Smooth muscle cell (in vitro differentiated cells): ENCODE data around the gene ANAPC15. TPM values are rescaled to one million over a fixed set of nuclear protein-coding genes. Genes with fewer than 3 reads are reported as not detected.

Experiments
- DNase-seq: peaks from one replicate; lab custom pipeline; 2025; ENCODE audit not compliant: unreplicated experiment; lab: John Stamatoyannopoulos, UW
- H2AFZ ChIP-seq: fragments of 200-600 bp; sonication (generic); 2 replicates; pipeline ENCODE4 v1.6.0; 2016; ENCODE audit warnings: antibody characterized with exemption, low read depth, mild to moderate bottlenecking
- H3F3A ChIP-seq: fragments of 200-600 bp; sonication (generic); 2 replicates; pipeline ENCODE4 v1.6.0; 2017; ENCODE audit warnings: antibody characterized with exemption, low read depth
- H3K27ac ChIP-seq: fragments of 200-600 bp; sonication (generic); 2 replicates; pipeline ENCODE4 v1.5.1; 2016; ENCODE audit warnings: low read depth, mild to moderate bottlenecking
- H3K27me3 ChIP-seq: fragments of 200-600 bp; sonication (generic); 2 replicates; pipeline ENCODE4 v1.6.1; 2016; ENCODE audit warnings: low read depth, mild to moderate bottlenecking
- H3K36me3 ChIP-seq: fragments of 200-600 bp; sonication (generic); 2 replicates; pipeline ENCODE4 v1.5.1; 2016; ENCODE audit warnings: low read depth
- H3K4me1 ChIP-seq: fragments of 200-600 bp; sonication (generic); 2 replicates; pipeline ENCODE4 v1.5.1; 2016; ENCODE audit warnings: low read depth
- H3K4me2 ChIP-seq: fragments of 200-600 bp; sonication (generic); 2 replicates; pipeline ENCODE4 v1.6.0; 2016; ENCODE audit warnings: mild to moderate bottlenecking
- H3K4me3 ChIP-seq: fragments of 200-600 bp; sonication (generic); 2 replicates; pipeline ENCODE4 v1.5.1; 2016; ENCODE audit warnings: mild to moderate bottlenecking
- H3K79me2 ChIP-seq: fragments of 200-600 bp; sonication (generic); 2 replicates; pipeline ENCODE4 v1.6.0; 2016; ENCODE audit warnings: low read depth, mild to moderate bottlenecking
- H3K9ac ChIP-seq: fragments of 200-600 bp; sonication (generic); 2 replicates; pipeline ENCODE4 v1.6.0; 2016; ENCODE audit warnings: low read depth
- H3K9me3 ChIP-seq: fragments of 200-600 bp; sonication (generic); replicated peaks from 2 replicates; pipeline ENCODE4 v1.5.1; 2016; ENCODE audit warnings: low read depth
- H4K20me1 ChIP-seq: fragments of 200-600 bp; sonication (generic); 2 replicates; pipeline ENCODE4 v1.6.0; 2016; ENCODE audit warnings: low read depth
- CTCF ChIP-seq: fragments of 200-600 bp; sonication (generic); IDR thresholded peaks from 2 replicates; pipeline ENCODE4 v1.5.1; 2017; ENCODE audit warnings: borderline replicate concordance, mild to moderate bottlenecking, antibody characterized with exemption; ENCODE audit not compliant: insufficient read depth, poor library complexity, severe bottlenecking
- WGBS: methylation state at CpG from one replicate; pipeline ENCODE4 v1.1.7; 2016; ENCODE audit warnings: low lambda C conversion rate; 5-methylcytosine and 5-hydroxymethylcytosine counted together
- polyA plus RNA-seq: library from polyadenylated mRNA; unstranded; fragments of >200 nt; fragmentation: Nextera tagmentation; extraction: Ambion mirVana; gene quantifications from 2 replicates; pipeline ENCODE4 v1.2.1, GENCODE V29; 2016
- total RNA-seq: library from RNA; depleted of rRNA; stranded (reverse); fragments of >200 nt; gene quantifications from 2 replicates; pipeline ENCODE4 v1.2.3, GENCODE V29; 2014

ANAPC15 gene
- total and polyA plus RNA-seq, 2 experiments from 2014 or later, result 12.2 to 51.9 TPM

DNA sequence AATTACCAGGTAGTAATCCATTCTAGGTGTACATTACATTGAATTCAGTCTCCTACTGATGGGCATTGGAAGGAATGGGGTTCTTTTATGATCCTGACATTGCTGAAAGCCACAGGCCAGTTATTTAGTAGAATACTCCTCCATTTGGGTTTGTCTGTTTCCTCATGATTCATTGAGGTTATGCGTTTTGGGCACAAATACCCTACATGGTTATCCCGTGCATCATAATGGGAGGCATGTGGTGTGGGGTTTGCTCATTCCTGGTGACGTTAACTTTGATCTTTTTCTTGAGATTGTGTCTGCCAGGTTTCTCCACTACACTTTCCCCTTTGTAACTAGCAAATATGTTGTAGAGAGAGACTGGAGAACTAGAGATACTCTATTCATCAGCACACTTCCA is 28.6 kb upstream of the ANAPC15 start:
- H3K27me3 ChIP-seq, result no peaks in the 10 kb centered on the region
- no peak overlapping the region for H2AFZ ChIP-seq
- no peaks in the 10 kb centered on the region for H4K20me1 ChIP-seq
- DNase-seq, result no peak
- peak overlapping the region; percentile 41 for H3K4me2 ChIP-seq
- no peaks in the 10 kb centered on the region for H3K9me3 ChIP-seq
- 30% methylated on average over 3 of the region's 3 CpGs for WGBS
- H3F3A ChIP-seq, result no peaks in the 10 kb centered on the region
- no peak for TF ChIP-seq CTCF
- peak overlapping the region; percentile 82 for H3K27ac ChIP-seq
- no peaks in the 10 kb centered on the region for H3K4me1 ChIP-seq
- no peaks in the 10 kb centered on the region for H3K36me3 ChIP-seq
- H3K79me2 ChIP-seq, result no peaks in the 10 kb centered on the region
- no peak overlapping the region for H3K4me3 ChIP-seq
- peak overlapping the region; percentile 47 for H3K9ac ChIP-seq

GRCh38 chr11:72140661-72141060 is 28.2 kb upstream of the ANAPC15 start:
- Histone ChIP-seq H3K27ac (peak overlapping the region; percentile 82), H3K4me3 (no peak overlapping the region), H2AFZ (no peak overlapping the region), H3K79me2 (no peaks in the 10 kb centered on the region), H3K4me2 (no peak overlapping the region), H3F3A (no peaks in the 10 kb centered on the region), H3K36me3 (no peaks in the 10 kb centered on the region), H3K9me3 (no peaks in the 10 kb centered on the region), H3K27me3 (no peaks in the 10 kb centered on the region), H3K4me1 (no peaks in the 10 kb centered on the region), H4K20me1 (no peaks in the 10 kb centered on the region), H3K9ac (no peak overlapping the region)
- TF ChIP-seq CTCF, result no peak
- no peak for DNase-seq
- 92% methylated on average over 2 of the region's 2 CpGs for WGBS

- 94% methylated on average over 11 of the region's 11 CpGs for WGBS
- no peak overlapping the region for H3K4me3 ChIP-seq
- H3F3A ChIP-seq, result no peaks in the 10 kb centered on the region
- H3K27ac ChIP-seq, result no peak overlapping the region
- no peak overlapping the region for H2AFZ ChIP-seq
- no peaks in the 10 kb centered on the region for H3K9me3 ChIP-seq
- H3K9ac ChIP-seq, result no peak overlapping the region
- H3K4me1 ChIP-seq, result no peaks in the 10 kb centered on the region
- no peak overlapping the region for H3K4me2 ChIP-seq
- no peak for DNase-seq
- TF ChIP-seq CTCF, result no peak
- no peaks in the 10 kb centered on the region for H3K27me3 ChIP-seq
- no peaks in the 10 kb centered on the region for H3K79me2 ChIP-seq
- no peaks in the 10 kb centered on the region for H3K36me3 ChIP-seq
- H4K20me1 ChIP-seq, result no peaks in the 10 kb centered on the region
Measured at GRCh38 chr11:72139500-72139899, 27.0 kb upstream of the ANAPC15 start.

DNA sequence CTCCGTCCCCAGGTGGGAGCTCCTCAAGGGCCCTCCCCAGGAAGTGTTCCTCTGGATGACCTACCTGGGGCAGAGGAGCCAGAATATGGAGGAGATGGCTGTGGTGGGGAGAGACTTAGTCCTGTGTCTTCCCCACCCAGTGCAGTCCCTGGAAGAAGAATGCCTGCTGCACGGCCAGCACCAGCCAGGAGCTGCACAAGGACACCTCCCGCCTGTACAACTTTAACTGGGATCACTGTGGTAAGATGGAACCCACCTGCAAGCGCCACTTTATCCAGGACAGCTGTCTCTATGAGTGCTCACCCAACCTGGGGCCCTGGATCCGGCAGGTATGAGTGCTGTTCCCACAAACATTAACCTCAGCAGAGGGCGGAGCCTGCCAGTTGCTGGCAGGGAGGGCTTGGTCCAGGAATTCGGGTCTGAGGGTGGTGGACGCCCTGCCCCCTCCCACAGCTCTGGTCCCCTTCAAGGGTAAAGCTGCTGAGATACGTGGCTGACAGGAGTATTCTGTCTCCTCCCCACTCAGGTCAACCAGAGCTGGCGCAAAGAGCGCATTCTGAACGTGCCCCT is 26.4 kb upstream of the ANAPC15 start:
- no peak overlapping the region for H3K9ac ChIP-seq
- DNase-seq, result no peak
- H3K79me2 ChIP-seq, result no peaks in the 10 kb centered on the region
- no peaks in the 10 kb centered on the region for H3K36me3 ChIP-seq
- no peaks in the 10 kb centered on the region for H3K27me3 ChIP-seq
- H3K9me3 ChIP-seq, result no peaks in the 10 kb centered on the region
- H3K4me2 ChIP-seq, result no peak overlapping the region
- H4K20me1 ChIP-seq, result no peaks in the 10 kb centered on the region
- no peak for TF ChIP-seq CTCF
- WGBS, result 89% methylated on average over 12 of the region's 12 CpGs
- no peak overlapping the region for H3K4me3 ChIP-seq
- H3K4me1 ChIP-seq, result no peaks in the 10 kb centered on the region
- no peaks in the 10 kb centered on the region for H3F3A ChIP-seq
- H3K27ac ChIP-seq, result no peak overlapping the region
- no peak overlapping the region for H2AFZ ChIP-seq
